HAP-1 (cell line): ENCODE measurements around the gene RASAL2.
A peak's percentile ranks its signal among the peaks of the same experiment; 100 is the strongest.
"Not testable (repeated sequence)": the region's sequence is repeated elsewhere in the genome, so short reads cannot be mapped to it uniquely, and the experiment has no call there.

Experiments
- DNase-seq, 2 experiments: peaks; one replicate each; pipeline ENCODE4 v3.0.0-alpha.2; 2016 to 2020; ENCODE audit warnings: low spot score in 2 of 2
- H3K27me3 ChIP-seq: fragments of 250-450 bp; sonication (Bioruptor Pico); 2 replicates; pipeline ENCODE4 v1.5.1; 2020; ENCODE audit warnings: low read depth, mild to moderate bottlenecking, moderate library complexity
- H3K36me3 ChIP-seq: fragments of 250-450 bp; sonication (Bioruptor Pico); replicated peaks from 2 replicates; pipeline ENCODE4 v1.5.1; 2020; ENCODE audit warnings: mild to moderate bottlenecking
- H3K4me1 ChIP-seq: fragments of 250-450 bp; sonication (Bioruptor Pico); 2 replicates; pipeline ENCODE4 v1.5.1; 2020; ENCODE audit warnings: mild to moderate bottlenecking
- H3K4me3 ChIP-seq: fragments of 250-450 bp; sonication (Bioruptor Pico); 2 replicates; pipeline ENCODE4 v1.5.1; 2020; ENCODE audit warnings: mild to moderate bottlenecking, moderate library complexity
- H3K9me3 ChIP-seq: fragments of 250-450 bp; sonication (Bioruptor Pico); 2 replicates; pipeline ENCODE4 v1.5.1; 2020; ENCODE audit warnings: mild to moderate bottlenecking, moderate library complexity
- in situ Hi-C: fragments of 300-500 bp; cut with MboI; formaldehyde crosslinking; loops from 3 replicates; pipeline ENCODE4 v1.14.3; 2020; ENCODE audit warnings: low sequenced_read_pairs, inconsistent platforms, mixed read lengths

RASAL2 gene

GRCh38 chr1:178291166-178291565 is 197.3 kb downstream of the RASAL2 start:
- no peaks in the 10 kb centered on the region for H3K36me3 ChIP-seq
- H3K27me3 ChIP-seq = no peaks in the 10 kb centered on the region
- H3K4me1 ChIP-seq = peaks cover 14% of the 10 kb centered on the region
- in situ Hi-C loops = no loop called here
- no peak for DNase-seq
- H3K4me3 ChIP-seq = no peak overlapping the region
- no peaks in the 10 kb centered on the region for H3K9me3 ChIP-seq

- Histone ChIP-seq H3K36me3 (no peaks in the 10 kb centered on the region), H3K9me3 (no peaks in the 10 kb centered on the region), H3K27me3 (no peaks in the 10 kb centered on the region), H3K4me3 (no peak overlapping the region), H3K4me1 (peaks cover 14% of the 10 kb centered on the region)
- in situ Hi-C loops = no loop called here
- peak; percentile 76 to 82 for DNase-seq
Observed at GRCh38 chr1:178294654-178295053, 200.8 kb downstream of the RASAL2 start.

- no peaks in the 10 kb centered on the region for H3K36me3 ChIP-seq
- H3K4me3 ChIP-seq = no peak overlapping the region
- H3K4me1 ChIP-seq = peaks cover 3% of the 10 kb centered on the region; the same call in 1 of the 2 replicates
- DNase-seq = no peak
- in situ Hi-C loops = loop anchor here (25.0 kb wide), 1 partner anchor 462 kb away; no protein-coding TSS in a partner anchor
- H3K9me3 ChIP-seq = no peaks in the 10 kb centered on the region
- H3K27me3 ChIP-seq = no peaks in the 10 kb centered on the region
Observed at GRCh38 chr1:178300352-178300699, 206.4 kb downstream of the RASAL2 start.

- in situ Hi-C loops = loop anchor here (25.0 kb wide), 1 partner anchor 461 kb away; no protein-coding TSS in a partner anchor
- Histone ChIP-seq H3K4me3 (no peak overlapping the region), H3K4me1 (peaks cover 3% of the 10 kb centered on the region; the same call in 1 of the 2 replicates), H3K9me3 (no peaks in the 10 kb centered on the region), H3K36me3 (no peaks in the 10 kb centered on the region), H3K27me3 (no peaks in the 10 kb centered on the region)
- DNase-seq = no peak
Observed at GRCh38 chr1:178301141-178301540, 207.2 kb downstream of the RASAL2 start.

- Histone ChIP-seq H3K4me3 (no peak overlapping the region), H3K4me1 (no peaks in the 10 kb centered on the region), H3K27me3 (no peaks in the 10 kb centered on the region), H3K9me3 (no peaks in the 10 kb centered on the region), H3K36me3 (no peaks in the 10 kb centered on the region)
- in situ Hi-C loops = loop anchor here (25.0 kb wide), 1 partner anchor 455 kb away; no protein-coding TSS in a partner anchor
- DNase-seq = no peak
Observed at GRCh38 chr1:178307264-178307663, 213.4 kb downstream of the RASAL2 start.

- DNase-seq = no peak
- Histone ChIP-seq H3K4me1 (no peaks in the 10 kb centered on the region), H3K9me3 (no peaks in the 10 kb centered on the region), H3K36me3 (no peaks in the 10 kb centered on the region), H3K4me3 (no peak overlapping the region), H3K27me3 (no peaks in the 10 kb centered on the region)
- in situ Hi-C loops = loop anchor here (25.0 kb wide), 1 partner anchor 454 kb away; no protein-coding TSS in a partner anchor
Observed at GRCh38 chr1:178308438-178308837, 214.5 kb downstream of the RASAL2 start.

GRCh38 chr1:178310685-178311105 is 216.8 kb downstream of the RASAL2 start:
- H3K36me3 ChIP-seq = no peaks in the 10 kb centered on the region
- no peak overlapping the region for H3K4me3 ChIP-seq
- DNase-seq = peak; percentile 8 to 84
- H3K9me3 ChIP-seq = no peaks in the 10 kb centered on the region
- H3K27me3 ChIP-seq = no peaks in the 10 kb centered on the region
- no peaks in the 10 kb centered on the region; the same call in 1 of the 2 replicates for H3K4me1 ChIP-seq
- in situ Hi-C loops = loop anchor here (5.0 to 25.0 kb wide), 3 partner anchors 222 to 694 kb away; no protein-coding TSS in a partner anchor

- Histone ChIP-seq H3K4me1 (no peaks in the 10 kb centered on the region; the same call in 1 of the 2 replicates), H3K36me3 (no peaks in the 10 kb centered on the region), H3K27me3 (no peaks in the 10 kb centered on the region), H3K9me3 (no peaks in the 10 kb centered on the region), H3K4me3 (no peak overlapping the region)
- in situ Hi-C loops = loop anchor here (5.0 to 25.0 kb wide), 3 partner anchors 221 to 694 kb away; no protein-coding TSS in a partner anchor
- no peak for DNase-seq
Observed at GRCh38 chr1:178311164-178311563, 217.3 kb downstream of the RASAL2 start.

GRCh38 chr1:178320280-178320982 is 226.5 kb downstream of the RASAL2 start:
- not testable (repeated sequence) for H3K9me3 ChIP-seq, H3K4me1 ChIP-seq, H3K36me3 ChIP-seq, DNase-seq, H3K27me3 ChIP-seq, H3K4me3 ChIP-seq
- in situ Hi-C loops = loop anchor here (25.0 kb wide), 1 partner anchor 442 kb away; no protein-coding TSS in a partner anchor

- H3K4me1 ChIP-seq = no peaks in the 10 kb centered on the region
- no peak overlapping the region for H3K4me3 ChIP-seq
- DNase-seq = no peak
- in situ Hi-C loops = loop anchor here (25.0 kb wide), 1 partner anchor 439 kb away; no protein-coding TSS in a partner anchor
- no peaks in the 10 kb centered on the region for H3K9me3 ChIP-seq
- H3K36me3 ChIP-seq = no peaks in the 10 kb centered on the region
- no peaks in the 10 kb centered on the region for H3K27me3 ChIP-seq
Observed at GRCh38 chr1:178323067-178323466, 229.2 kb downstream of the RASAL2 start.

- H3K4me3 ChIP-seq = no peak overlapping the region
- in situ Hi-C loops = loop anchor here (25.0 kb wide), 1 partner anchor 438 kb away; no protein-coding TSS in a partner anchor
- H3K36me3 ChIP-seq = no peaks in the 10 kb centered on the region
- no peaks in the 10 kb centered on the region for H3K4me1 ChIP-seq
- no peaks in the 10 kb centered on the region for H3K9me3 ChIP-seq
- H3K27me3 ChIP-seq = no peaks in the 10 kb centered on the region
- no peak for DNase-seq
Observed at GRCh38 chr1:178324003-178324402, 230.1 kb downstream of the RASAL2 start.

- H3K27me3 ChIP-seq = no peaks in the 10 kb centered on the region
- no peak overlapping the region for H3K4me3 ChIP-seq
- DNase-seq = no peak
- no peaks in the 10 kb centered on the region for H3K9me3 ChIP-seq
- no peaks in the 10 kb centered on the region for H3K4me1 ChIP-seq
- H3K36me3 ChIP-seq = no peaks in the 10 kb centered on the region
- in situ Hi-C loops = no loop called here
Observed at GRCh38 chr1:178328728-178329127, 234.8 kb downstream of the RASAL2 start.

- H3K4me1 ChIP-seq = no peaks in the 10 kb centered on the region
- no peaks in the 10 kb centered on the region for H3K27me3 ChIP-seq
- DNase-seq = no peak
- in situ Hi-C loops = no loop called here
- no peaks in the 10 kb centered on the region for H3K36me3 ChIP-seq
- no peaks in the 10 kb centered on the region for H3K9me3 ChIP-seq
- H3K4me3 ChIP-seq = no peak overlapping the region
Observed at GRCh38 chr1:178330153-178330552, 236.2 kb downstream of the RASAL2 start.

- no peaks in the 10 kb centered on the region for H3K36me3 ChIP-seq
- H3K9me3 ChIP-seq = no peaks in the 10 kb centered on the region
- DNase-seq = no peak
- no peaks in the 10 kb centered on the region for H3K4me1 ChIP-seq
- in situ Hi-C loops = no loop called here
- H3K4me3 ChIP-seq = no peak overlapping the region
- H3K27me3 ChIP-seq = no peaks in the 10 kb centered on the region
Observed at GRCh38 chr1:178330848-178331497, 237.1 kb downstream of the RASAL2 start.
